PC-3 (cell line): ENCODE measurements around the gene NPY4R2.
"Not testable (repeated sequence)": the region's sequence is repeated elsewhere in the genome, so short reads cannot be mapped to it uniquely, and the experiment has no call there.

Source experiments
- EZH2 ChIP-seq: fragments of 300-600 bp; sonication (generic); IDR thresholded peaks from one replicate; pipeline ENCODE4 v1.6.1; 2017; ENCODE audit warnings: antibody characterized with exemption, mild to moderate bottlenecking, low read length; ENCODE audit not compliant: unreplicated experiment
- EZH2phosphoT487 ChIP-seq: fragments of 300-600 bp; sonication (generic); IDR thresholded peaks from 2 replicates; pipeline ENCODE4 v1.6.1; 2018; ENCODE audit warnings: mild to moderate bottlenecking, antibody characterized with exemption, low read length, borderline replicate concordance
- TF ChIP-seq, protein P1 (sequence below): fragments of 300-600 bp; sonication (generic); conservative IDR thresholded peaks from 2 replicates; pipeline ENCODE4 v1.5.1; 2017; ENCODE audit warnings: antibody characterized with exemption, low read depth, mild to moderate bottlenecking, low read length

DNA sequence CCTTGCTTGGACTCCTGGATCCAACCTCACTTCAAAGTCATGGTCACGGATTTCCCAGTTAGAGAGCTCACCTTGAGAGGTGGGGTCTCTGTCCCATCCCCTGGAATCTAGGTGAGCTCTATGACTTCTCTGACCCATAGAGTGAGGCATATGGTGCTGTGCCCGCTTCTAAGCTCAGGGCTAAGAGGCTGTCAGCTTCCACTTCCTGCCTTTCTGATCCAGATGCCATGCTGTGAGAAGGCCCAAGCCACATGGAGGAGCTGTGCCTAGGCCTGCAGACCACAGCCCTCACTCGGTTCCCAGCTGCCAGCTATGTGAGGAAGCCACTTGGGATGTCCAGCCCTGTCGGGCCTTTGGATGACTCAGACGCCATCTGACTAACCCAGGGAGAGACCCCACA lies 41.2 kb downstream of the NPY4R2 start:
- TF ChIP-seq, protein P1, sequence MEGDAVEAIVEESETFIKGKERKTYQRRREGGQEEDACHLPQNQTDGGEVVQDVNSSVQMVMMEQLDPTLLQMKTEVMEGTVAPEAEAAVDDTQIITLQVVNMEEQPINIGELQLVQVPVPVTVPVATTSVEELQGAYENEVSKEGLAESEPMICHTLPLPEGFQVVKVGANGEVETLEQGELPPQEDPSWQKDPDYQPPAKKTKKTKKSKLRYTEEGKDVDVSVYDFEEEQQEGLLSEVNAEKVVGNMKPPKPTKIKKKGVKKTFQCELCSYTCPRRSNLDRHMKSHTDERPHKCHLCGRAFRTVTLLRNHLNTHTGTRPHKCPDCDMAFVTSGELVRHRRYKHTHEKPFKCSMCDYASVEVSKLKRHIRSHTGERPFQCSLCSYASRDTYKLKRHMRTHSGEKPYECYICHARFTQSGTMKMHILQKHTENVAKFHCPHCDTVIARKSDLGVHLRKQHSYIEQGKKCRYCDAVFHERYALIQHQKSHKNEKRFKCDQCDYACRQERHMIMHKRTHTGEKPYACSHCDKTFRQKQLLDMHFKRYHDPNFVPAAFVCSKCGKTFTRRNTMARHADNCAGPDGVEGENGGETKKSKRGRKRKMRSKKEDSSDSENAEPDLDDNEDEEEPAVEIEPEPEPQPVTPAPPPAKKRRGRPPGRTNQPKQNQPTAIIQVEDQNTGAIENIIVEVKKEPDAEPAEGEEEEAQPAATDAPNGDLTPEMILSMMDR: not testable (repeated sequence)
- TF ChIP-seq EZH2, EZH2phosphoT487: not testable (repeated sequence)
